Colonic mucosa (tissue), 4 donors: ENCODE data around the gene UNKL. TPM values are rescaled to one million over a fixed set of nuclear protein-coding genes. Genes with fewer than 3 reads are reported as not detected.

Experiments used
- DNase-seq: peaks from one replicate; pipeline ENCODE4 v3.0.0-alpha.2; 2020
- H3K27ac ChIP-seq: fragments of 200-600 bp; one replicate; pipeline ENCODE4 v1.8.0; 2021
- H3K27me3 ChIP-seq: fragments of 200-600 bp; one replicate; pipeline ENCODE4 v1.8.0; 2021
- H3K36me3 ChIP-seq: fragments of 200-600 bp; one replicate; pipeline ENCODE4 v1.8.0; 2021
- H3K4me1 ChIP-seq: fragments of 200-600 bp; one replicate; pipeline ENCODE4 v1.8.0; 2021; ENCODE audit warnings: mild to moderate bottlenecking
- H3K4me3 ChIP-seq: fragments of 200-600 bp; one replicate; pipeline ENCODE4 v1.8.0; 2021
- H3K9ac ChIP-seq, 2 donors: one replicate each; pipeline ENCODE4 v1.7.0; 2013; ENCODE audit warnings: control low read depth in 2 of 2, low read depth in 2 of 2, low read length in 2 of 2
- H3K9me3 ChIP-seq: fragments of 200-600 bp; one replicate; pipeline ENCODE4 v1.8.0; 2021
- intact Hi-C: fragments of 100-400 bp; cut with DNase I; formaldehyde crosslinking; loops from one replicate; pipeline ENCODE4 v1.14.1; 2022
- total RNA-seq, 2 donors: library from RNA; stranded (reverse); fragmentation: NEBNext Ultra II Directional in 1 of 2; extraction: Animal tissue kit (Norgen Biotek cat#: 25700) in 1 of 2; gene quantifications; one replicate each; pipeline ENCODE4 v1.2.1, GENCODE V29; 2021
- TF ChIP-seq, protein P1 (sequence below): fragments of 200-600 bp; IDR thresholded peaks from one replicate; pipeline ENCODE4 v1.8.0; 2022; ENCODE audit warnings: antibody characterized with exemption, mild to moderate bottlenecking
- donor health status: healthy.
- donor health status: DM: no; HTN: no; CAD: no.
- donor health status: DM: no; HTN: no; CAD: no.

UNKL gene
- total RNA-seq, 2 donors from 2014 or later: 11.1 to 11.8 TPM

DNA sequence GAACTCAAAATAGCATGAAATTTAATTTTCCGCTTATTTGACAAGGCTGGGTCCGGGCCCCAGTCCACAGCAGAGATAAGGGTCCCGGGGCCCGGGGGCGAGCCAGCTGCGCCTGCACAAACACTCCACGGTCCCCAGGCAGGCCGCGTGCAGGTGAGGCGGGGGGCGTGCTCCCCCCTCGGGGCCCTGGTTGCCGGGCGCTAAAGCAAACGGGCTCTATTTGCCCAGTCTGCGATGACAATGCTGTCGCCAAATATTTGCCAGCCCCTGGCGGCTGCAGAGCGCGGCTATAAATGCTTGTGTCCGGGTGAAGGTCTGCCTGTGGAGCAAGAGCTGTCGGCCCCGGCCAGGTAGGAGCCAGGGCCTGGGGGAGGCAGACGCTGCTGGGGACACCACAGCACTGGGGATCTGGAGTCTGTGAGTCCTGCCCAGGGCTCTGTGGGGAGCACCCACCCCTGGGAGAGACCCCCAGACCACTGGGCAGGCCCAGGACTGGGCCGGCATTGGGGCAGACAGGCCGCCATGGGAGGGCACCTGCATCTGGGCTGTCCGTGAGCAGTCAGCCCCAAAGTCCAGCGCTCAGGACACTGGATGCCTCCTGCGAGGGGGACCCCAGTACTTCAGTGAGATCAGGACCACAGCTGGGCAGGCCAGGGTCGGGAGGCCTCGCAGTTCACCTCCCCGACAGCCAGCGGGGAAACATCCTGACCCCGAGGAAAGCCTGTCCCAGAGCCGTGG, 16.4 kb upstream of the UNKL start, which contains the start of gene PERCC1:
PERCC1 (plus strand) TSS at position 320 of the 738 bp plus-strand sequence. CDS start 1,516 bp downstream, outside the sequence.
- intact Hi-C loops: no loop called here
- Histone ChIP-seq H3K27ac (no peak within 1 kb of the TSS), H3K9me3 (no peaks in the 10 kb centered on the region), H3K9ac (no peak within 1 kb of the TSS), H3K27me3 (no peaks in the 10 kb centered on the region), H3K36me3 (no peaks in the 10 kb centered on the region), H3K4me1 (no peaks in the 10 kb centered on the region), H3K4me3 (no peak within 1 kb of the TSS)
- no peak for DNase-seq
- TF ChIP-seq, protein P1, sequence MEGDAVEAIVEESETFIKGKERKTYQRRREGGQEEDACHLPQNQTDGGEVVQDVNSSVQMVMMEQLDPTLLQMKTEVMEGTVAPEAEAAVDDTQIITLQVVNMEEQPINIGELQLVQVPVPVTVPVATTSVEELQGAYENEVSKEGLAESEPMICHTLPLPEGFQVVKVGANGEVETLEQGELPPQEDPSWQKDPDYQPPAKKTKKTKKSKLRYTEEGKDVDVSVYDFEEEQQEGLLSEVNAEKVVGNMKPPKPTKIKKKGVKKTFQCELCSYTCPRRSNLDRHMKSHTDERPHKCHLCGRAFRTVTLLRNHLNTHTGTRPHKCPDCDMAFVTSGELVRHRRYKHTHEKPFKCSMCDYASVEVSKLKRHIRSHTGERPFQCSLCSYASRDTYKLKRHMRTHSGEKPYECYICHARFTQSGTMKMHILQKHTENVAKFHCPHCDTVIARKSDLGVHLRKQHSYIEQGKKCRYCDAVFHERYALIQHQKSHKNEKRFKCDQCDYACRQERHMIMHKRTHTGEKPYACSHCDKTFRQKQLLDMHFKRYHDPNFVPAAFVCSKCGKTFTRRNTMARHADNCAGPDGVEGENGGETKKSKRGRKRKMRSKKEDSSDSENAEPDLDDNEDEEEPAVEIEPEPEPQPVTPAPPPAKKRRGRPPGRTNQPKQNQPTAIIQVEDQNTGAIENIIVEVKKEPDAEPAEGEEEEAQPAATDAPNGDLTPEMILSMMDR: no peak

DNA sequence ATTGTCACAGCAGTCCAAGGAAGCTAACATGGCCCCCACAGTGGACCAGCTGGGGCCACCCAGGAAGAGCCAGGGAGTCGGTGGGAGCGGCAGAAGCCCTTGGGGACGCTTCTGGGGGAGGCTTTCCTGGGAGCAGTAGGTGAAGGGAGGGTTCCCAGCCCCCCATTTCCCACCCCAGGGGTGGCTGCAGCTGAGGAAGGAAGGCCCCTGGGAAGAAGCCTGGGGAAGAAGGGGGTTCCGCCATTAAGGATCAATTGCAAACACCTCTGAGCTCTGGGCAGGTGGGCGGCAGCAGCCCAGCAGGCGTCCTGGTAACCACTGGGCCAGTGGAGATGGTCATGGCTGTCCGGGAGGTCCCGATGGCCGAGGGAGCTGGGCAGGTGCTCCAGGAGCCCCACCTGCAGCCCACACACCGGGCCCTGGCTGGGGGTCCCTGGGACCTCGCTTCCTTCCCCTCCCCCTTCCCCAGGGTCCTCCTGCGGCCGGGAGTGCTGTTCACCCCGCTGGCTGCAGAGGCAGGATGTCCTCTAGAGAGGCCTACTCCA, 15.8 kb upstream of the UNKL start:
- Histone ChIP-seq H3K36me3 (no peaks in the 10 kb centered on the region), H3K4me3 (no peak overlapping the region), H3K27me3 (no peaks in the 10 kb centered on the region), H3K9me3 (no peaks in the 10 kb centered on the region), H3K4me1 (no peaks in the 10 kb centered on the region), H3K27ac (no peak overlapping the region), H3K9ac (no peak overlapping the region)
- TF ChIP-seq, protein P1: no peak
- intact Hi-C loops: no loop called here
- DNase-seq: no peak

DNA sequence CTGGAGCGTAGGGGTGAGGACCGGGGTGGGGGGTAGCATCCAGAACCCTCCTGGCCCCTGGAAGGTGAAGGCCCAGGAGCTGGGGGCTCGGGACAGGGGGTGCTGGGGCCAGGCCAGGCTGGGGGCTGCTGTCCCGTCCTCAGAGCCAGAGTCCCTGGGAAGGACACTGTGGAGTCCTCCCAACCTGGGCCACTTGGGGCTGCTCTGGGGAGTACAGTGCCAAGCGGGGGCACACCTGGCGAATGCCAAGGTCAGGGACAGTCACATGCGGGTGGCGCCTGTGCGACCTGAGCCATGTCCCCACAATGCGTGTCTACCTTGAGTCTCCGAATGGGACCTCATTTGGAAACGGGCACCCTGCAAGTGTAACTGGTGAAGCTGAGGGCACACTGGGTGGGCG, 15.1 kb upstream of the UNKL start:
- H3K9me3 ChIP-seq: no peaks in the 10 kb centered on the region
- TF ChIP-seq, protein P1: no peak
- no peaks in the 10 kb centered on the region for H3K27me3 ChIP-seq
- intact Hi-C loops: no loop called here
- H3K27ac ChIP-seq: no peak overlapping the region
- no peak for DNase-seq
- H3K9ac ChIP-seq: no peak overlapping the region
- H3K4me3 ChIP-seq: no peak overlapping the region
- no peaks in the 10 kb centered on the region for H3K4me1 ChIP-seq
- no peaks in the 10 kb centered on the region for H3K36me3 ChIP-seq

DNA sequence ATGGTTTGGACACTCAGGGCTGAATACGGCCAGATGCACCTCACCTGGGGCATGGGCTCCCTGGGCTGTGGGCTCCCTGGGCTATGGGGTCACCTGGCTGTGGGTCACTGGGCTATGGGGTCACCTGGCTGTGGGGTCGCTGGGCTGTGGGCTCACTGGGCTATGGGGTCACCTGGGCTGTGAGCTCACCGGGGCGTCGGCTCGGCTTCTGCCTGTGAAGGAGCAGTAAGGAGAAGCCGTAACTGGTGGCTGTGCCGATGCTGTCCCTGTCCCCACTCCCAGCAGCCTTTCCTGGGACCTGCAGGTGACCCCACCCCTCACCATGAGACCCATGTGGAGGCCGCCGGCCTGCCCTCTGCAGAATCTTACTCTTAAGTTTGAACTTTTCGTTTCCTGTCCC, 14.5 kb upstream of the UNKL start:
- TF ChIP-seq, protein P1: no peak
- intact Hi-C loops: no loop called here
- Histone ChIP-seq H3K36me3 (no peaks in the 10 kb centered on the region), H3K4me3 (no peak overlapping the region), H3K27ac (no peak overlapping the region), H3K9ac (peak overlapping the region in 1 of 2 donors; percentile 43), H3K4me1 (no peaks in the 10 kb centered on the region), H3K27me3 (no peaks in the 10 kb centered on the region), H3K9me3 (no peaks in the 10 kb centered on the region)
- no peak for DNase-seq

DNA sequence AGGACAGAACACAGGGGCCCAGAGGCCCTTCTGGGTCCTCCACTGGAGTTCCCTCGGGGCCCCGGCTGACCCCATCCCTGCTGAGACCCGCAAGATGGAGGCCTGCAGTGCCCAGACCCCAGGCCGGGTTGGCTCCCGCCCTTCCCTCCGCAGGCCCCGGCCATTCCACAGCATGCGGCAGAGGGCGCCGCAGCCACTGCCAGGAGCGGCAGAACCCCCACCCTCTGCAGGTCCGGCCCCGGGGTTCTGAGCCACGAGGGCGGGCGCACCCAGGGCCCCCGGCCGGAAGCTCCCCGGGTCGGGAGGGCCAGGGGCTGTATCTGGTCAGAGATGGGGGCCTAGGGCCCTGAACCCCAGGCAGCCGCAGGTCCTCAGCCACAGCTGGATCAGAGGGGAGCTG, 14.0 kb upstream of the UNKL start:
- Histone ChIP-seq H3K4me1 (no peaks in the 10 kb centered on the region), H3K27ac (no peak overlapping the region), H3K36me3 (no peaks in the 10 kb centered on the region), H3K9me3 (no peaks in the 10 kb centered on the region), H3K27me3 (no peaks in the 10 kb centered on the region), H3K9ac (peak overlapping the region in 1 of 2 donors; percentile 43), H3K4me3 (no peak overlapping the region)
- intact Hi-C loops: no loop called here
- no peak for DNase-seq
- TF ChIP-seq, protein P1: no peak
